A172 (cell line): ENCODE data around the gene DENND4B. TPM values are rescaled to one million over a fixed set of nuclear protein-coding genes. Genes with fewer than 3 reads are reported as not detected.

Source experiments
- DNase-seq: peaks from one replicate; pipeline ENCODE4 v3.0.0-alpha.2; 2015; ENCODE audit warnings: low spot score
- total RNA-seq: library from RNA; depleted of rRNA; stranded (reverse); fragments of >200 nt; shearing (Covaris generic); gene quantifications from 2 replicates; pipeline ENCODE4 v1.2.3, GENCODE V29; 2014; rRNA removed

DENND4B gene
- total RNA-seq, 1 experiment from 2014 or later, result 11.2 TPM

DNA sequence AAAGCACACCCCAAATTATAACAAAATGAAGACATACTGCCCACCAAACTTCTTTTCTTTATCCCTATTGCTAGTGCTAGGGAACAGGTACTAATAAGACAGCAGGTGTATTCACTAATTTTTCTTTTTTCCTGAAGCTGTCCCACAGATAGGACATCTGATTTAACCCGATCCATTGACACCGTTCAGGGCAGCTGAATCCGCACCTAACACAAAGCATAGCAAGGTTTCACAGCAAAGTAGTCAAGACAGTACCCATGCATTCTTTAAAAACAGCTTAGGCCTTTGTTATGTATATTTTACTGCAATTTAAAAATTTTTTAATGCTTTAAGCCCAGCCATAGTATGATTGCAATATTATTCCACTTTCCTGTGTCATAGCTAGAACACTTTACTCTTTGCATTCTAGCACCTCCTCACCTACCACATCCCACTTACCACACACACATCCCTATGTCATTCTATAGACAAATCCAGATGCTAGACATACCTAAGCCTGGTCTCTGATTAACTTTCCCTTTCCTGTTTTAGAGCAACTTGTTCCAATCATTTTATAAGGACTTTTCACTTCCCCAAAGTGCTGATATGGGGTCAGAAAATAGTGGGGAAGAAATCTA lies 64.1 kb downstream of the DENND4B start:
- DNase-seq, result no peak

GRCh38 chr1:153881751-153882150 lies 64.8 kb downstream of the DENND4B start:
- peak; percentile 56 for DNase-seq

DNA sequence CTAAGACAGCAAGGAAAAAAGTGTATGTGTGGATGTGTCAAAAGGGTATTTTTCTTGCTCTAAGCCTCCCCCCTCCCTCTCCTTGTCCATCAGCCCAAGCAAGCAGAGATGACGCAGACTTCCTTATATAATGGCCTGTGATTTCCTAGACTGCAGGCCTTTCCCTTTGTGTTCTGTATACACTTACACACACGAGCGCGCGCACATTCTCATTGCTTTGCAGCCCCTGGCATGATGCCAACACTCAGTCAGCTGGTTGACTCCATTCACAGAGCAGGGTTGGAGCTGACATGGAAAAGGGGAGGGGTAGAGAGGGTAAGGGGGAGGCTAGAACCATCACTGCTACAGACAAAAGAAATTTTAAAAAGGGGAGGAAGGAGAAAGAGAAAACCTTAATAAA lies 65.6 kb downstream of the DENND4B start:
- DNase-seq, result peak; percentile 82

GRCh38 chr1:153880024-153880423 lies 66.5 kb downstream of the DENND4B start:
- no peak for DNase-seq

Other genes starting within 250 kb of the DENND4B start
- gene INTS3, start 218.7 kb downstream of the DENND4B start, total RNA-seq, result 43.6 and 44.7 TPM in 2 replicates
- gene SLC27A3, start 171.3 kb downstream of the DENND4B start, total RNA-seq, result 1.8 and 2.2 TPM in 2 replicates
- gene GATAD2B, start 23.7 kb downstream of the DENND4B start, total RNA-seq, result 5.9 and 6.5 TPM in 2 replicates
- 14.5 and 16.6 TPM in 2 replicates for gene CRTC2, start 11.9 kb upstream of the DENND4B start, total RNA-seq
- 192 and 204 TPM in 2 replicates for gene SLC39A1, start 16.8 kb upstream of the DENND4B start, total RNA-seq
- 19.9 and 28.4 TPM in 2 replicates for gene CREB3L4, start 21.2 kb upstream of the DENND4B start, total RNA-seq
- 280 and 326 TPM in 2 replicates for gene JTB, start 31.0 kb upstream of the DENND4B start, total RNA-seq
- 36.6 and 41.3 TPM in 2 replicates for gene RAB13, start 39.6 kb upstream of the DENND4B start, total RNA-seq
- gene RPS27, start 44.0 kb upstream of the DENND4B start, total RNA-seq, result 2,058 and 2,461 TPM in 2 replicates
- gene NUP210L, start 208.4 kb upstream of the DENND4B start, total RNA-seq, result not detected in 2 replicates
- gene TPM3, start 245.4 kb upstream of the DENND4B start, total RNA-seq, result 1,673 and 1,769 TPM in 2 replicates